HEK293 (cell line): ENCODE results near the gene SLC25A39.

Experiments
- CTCF ChIP-seq: fragments of 450-650 bp; formaldehyde crosslinking; IDR thresholded peaks from 2 replicates; pipeline ENCODE4 v1.5.1; 2016; ENCODE audit warnings: missing biosample characterization, missing genetic modification characterization
- HOXD13 ChIP-seq: sonication (generic); formaldehyde crosslinking; IDR thresholded peaks from 2 replicates; pipeline ENCODE4 v1.8.0; 2022; ENCODE audit warnings: missing genetic modification reagents, borderline replicate concordance
- PRDM4 ChIP-seq: fragments of 450-650 bp; formaldehyde crosslinking; IDR thresholded peaks from 2 replicates; pipeline ENCODE4 v1.5.1; 2017; ENCODE audit warnings: missing biosample characterization, missing genetic modification characterization
- REST ChIP-seq: fragments of 450-650 bp; formaldehyde crosslinking; IDR thresholded peaks from 2 replicates; pipeline ENCODE4 v1.5.1; 2016; ENCODE audit warnings: missing biosample characterization, missing genetic modification characterization
- ZNF112 ChIP-seq: fragments of 450-650 bp; formaldehyde crosslinking; IDR thresholded peaks from 2 replicates; pipeline ENCODE4 v1.5.0; 2017; ENCODE audit warnings: missing biosample characterization, missing genetic modification characterization
- ZNF692 ChIP-seq: fragments of 450-650 bp; formaldehyde crosslinking; IDR thresholded peaks from 2 replicates; pipeline ENCODE4 v1.5.1; 2016; ENCODE audit warnings: missing biosample characterization, missing genetic modification characterization

GRCh38 chr17:44324571-44325275, at the start of gene SLC25A39:
- no peak for TF ChIP-seq REST (tag by site-specific recombination)
- TF ChIP-seq CTCF (tag by site-specific recombination) = no peak
- TF ChIP-seq ZNF112 = no peak
- no peak for TF ChIP-seq HOXD13 (CRISPR knock-in tag)
- TF ChIP-seq ZNF692 (tag by site-specific recombination) = peak; percentile 62; the same call in 1 of the 2 replicates
- no peak for TF ChIP-seq PRDM4 (tag by site-specific recombination)
